ENCODE results near the gene ROBO1. TPM values are rescaled to one million over a fixed set of nuclear protein-coding genes. Genes with fewer than 3 reads are reported as not detected.
"Not testable (repeated sequence)": the region's sequence is repeated elsewhere in the genome, so short reads cannot be mapped to it uniquely, and the experiment has no call there.

The ROBO1 gene
- total RNA-seq, 1 donor from 2014 or later, result 10.8 TPM

DNA sequence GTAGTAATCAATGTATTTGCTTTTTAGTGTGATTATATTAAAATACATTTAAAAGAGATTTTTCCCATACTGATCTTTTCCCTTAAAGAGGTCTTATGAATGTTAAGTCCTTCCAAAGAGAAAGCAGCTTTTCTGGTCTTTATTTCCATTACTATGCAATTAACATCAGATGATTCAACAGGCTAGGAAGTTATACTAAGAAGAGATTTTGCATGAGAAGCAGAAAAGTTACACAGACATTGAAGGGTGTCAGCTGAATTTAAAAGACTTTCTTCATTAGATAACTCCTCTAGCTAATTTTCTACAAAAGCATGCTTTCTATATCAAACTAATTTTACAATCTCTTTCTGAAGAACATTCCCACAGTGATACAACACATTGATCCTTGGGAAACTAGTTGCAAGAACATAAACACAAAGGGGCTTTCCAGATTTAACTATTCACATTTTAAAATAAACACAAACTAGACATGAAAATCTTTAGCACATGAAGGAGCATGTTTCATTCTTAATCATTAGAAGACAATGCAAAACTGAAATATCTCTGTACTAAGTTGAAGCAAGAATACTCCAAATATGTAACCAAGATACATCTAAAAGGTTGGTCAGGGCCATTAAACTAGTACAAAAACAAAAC lies 965.8 kb downstream of the ROBO1 start:
- DNase-seq (ENCODE audit: missing footprints), result no peak
- intact Hi-C loops (cut with DNase I), result no loop called here
- ATAC-seq, result no peak

DNA sequence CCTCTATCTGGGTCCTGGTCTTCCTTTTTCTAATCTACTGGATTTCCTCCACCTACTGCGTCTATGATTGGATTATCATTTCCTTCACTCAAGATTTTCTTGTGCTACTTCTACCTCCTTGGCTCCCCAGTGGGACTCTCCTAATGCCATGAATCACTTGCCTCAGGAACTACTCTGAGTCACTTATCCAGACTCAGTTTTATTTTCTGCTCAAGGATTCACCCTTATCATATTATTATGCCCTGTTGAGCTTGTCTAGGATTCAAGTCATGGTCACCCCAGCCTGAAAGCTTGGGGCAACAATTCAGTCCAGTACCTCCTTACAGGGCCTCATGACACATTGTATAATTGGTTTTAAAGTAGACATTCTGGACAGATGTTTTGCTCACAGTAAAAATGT lies 968.1 kb downstream of the ROBO1 start:
- ATAC-seq, result no peak
- DNase-seq (ENCODE audit: missing footprints), result no peak
- intact Hi-C loops (cut with DNase I), result no loop called here

DNA sequence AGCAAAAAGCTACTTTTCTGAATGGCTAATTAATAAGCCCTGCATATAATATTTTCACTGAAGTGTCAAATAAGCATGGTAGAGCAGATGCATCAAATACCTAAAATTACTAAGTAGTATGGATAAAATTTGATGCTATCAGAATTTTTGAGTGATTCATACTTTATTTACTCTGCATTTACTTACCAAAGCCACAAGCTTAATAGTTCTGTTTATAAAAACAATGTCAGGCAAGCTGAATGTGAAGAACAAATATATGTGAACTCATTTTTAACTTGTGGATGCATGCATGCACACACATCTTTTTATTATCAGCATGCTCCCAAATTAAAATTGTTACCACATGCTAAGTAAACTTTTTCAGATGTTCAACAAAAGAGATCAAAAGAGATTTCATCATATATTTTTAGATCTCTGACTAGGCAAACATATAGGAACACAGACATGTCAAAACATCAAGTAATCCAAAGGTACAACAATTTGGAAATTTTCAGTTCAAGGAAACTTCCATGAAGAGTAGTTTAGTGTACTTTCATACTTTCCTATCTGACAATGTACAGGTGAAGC lies 969.4 kb downstream of the ROBO1 start:
- intact Hi-C loops (cut with DNase I), result no loop called here
- DNase-seq (ENCODE audit: missing footprints) (no peak), ATAC-seq (no peak)

DNA sequence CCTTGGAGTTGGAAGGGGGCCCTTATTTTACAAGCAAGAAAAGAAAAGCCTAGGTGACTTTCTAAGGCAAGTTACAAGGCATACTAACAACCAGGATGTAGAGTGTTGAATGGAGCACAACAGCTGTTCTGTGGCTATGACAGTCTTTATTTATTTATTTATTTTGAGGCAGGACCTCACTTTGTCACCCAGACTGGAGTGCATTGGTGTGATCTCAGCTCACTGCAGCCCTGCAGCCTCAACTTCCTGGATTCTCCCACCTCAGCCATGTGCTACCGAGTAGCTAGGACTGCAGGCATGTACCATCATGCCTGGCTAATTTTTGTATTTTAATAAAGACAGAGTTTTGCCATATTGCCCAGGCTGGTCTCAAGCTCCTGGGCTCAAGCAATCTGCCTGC lies 973.4 kb downstream of the ROBO1 start:
- no peak for ATAC-seq
- DNase-seq (ENCODE audit: missing footprints), result no peak
- intact Hi-C loops (cut with DNase I), result no loop called here

DNA sequence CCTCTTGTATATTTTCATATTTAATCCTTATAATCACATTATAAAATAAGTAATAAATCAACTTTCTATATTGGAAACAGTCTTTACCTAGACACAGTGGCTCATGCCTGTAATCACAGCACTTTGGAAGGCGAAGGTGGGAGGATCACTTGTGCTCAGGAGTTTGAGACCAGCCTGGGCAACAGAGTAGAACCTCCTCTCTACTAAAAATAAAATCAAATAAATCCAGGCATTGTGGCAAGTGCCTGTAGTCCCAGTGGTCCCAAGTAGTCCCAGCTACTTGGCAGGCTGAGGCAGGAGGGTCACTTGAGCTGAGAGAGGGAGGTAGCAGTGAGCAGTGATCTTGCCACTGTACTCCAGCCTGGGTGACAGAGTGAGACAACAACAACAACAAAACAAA lies 975.1 kb downstream of the ROBO1 start:
- intact Hi-C loops (cut with DNase I), result no loop called here
- DNase-seq (ENCODE audit: missing footprints) (no peak), ATAC-seq (no peak)

DNA sequence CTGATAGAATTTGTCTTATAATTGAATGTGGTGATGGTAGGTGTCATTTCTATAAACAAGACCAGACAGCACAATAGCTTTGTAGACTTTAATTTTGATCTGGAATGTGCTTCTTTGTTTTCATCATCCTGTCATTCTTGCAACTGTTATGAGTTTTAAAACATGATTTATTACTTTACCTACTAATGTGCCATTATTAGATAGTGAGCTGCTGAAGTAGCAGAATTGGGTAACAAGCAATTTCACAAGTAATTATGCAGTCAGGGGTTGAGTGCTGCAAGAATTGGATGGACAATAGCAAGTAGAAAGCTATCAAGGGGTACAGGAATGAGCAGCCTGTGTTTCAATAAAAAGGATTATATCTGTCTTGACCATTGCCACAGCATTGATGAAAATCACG lies 975.6 kb downstream of the ROBO1 start:
- ATAC-seq (no peak), DNase-seq (ENCODE audit: missing footprints) (no peak)
- intact Hi-C loops (cut with DNase I), result no loop called here

DNA sequence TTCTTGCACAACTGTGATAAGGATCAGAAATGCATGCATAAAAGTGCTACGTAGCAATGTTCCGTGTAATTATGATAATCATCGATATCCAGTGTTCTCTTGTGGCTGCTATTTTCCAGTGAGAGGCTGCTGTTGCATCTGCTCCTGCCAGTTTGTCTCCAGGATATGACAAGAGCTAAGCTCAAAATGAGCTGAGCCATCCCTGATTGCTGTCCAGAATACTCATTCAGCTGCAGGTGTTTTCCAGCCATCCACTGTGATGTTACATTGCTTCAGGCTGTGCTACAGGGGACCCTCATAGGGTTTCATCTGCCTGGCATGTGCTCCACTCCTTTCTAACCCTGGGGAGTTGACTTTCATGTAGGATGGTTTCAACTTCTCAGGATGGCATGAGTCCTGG lies 976.0 kb downstream of the ROBO1 start:
- DNase-seq (ENCODE audit: missing footprints), result no peak
- intact Hi-C loops (cut with DNase I), result no loop called here
- no peak for ATAC-seq

DNA sequence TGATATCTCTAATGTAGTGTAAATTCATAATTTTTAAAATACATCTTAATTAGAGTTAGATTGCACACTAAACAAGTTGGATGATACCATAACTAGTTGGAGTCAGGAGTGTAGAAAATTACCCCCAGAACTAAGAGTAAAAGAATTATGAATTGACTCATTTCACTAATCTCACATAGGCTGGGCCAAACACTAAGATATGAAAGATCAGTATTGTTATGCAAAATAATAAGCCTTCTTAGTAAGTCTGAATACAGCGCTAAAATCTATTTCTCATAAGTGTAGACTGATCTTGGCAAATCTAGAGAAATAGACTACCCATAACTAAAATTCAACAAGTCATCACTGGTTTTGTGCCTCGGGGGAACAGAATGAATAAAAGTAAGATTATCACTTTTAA lies 979.0 kb downstream of the ROBO1 start:
- intact Hi-C loops (cut with DNase I), result no loop called here
- DNase-seq (ENCODE audit: missing footprints) (no peak), ATAC-seq (no peak)

DNA sequence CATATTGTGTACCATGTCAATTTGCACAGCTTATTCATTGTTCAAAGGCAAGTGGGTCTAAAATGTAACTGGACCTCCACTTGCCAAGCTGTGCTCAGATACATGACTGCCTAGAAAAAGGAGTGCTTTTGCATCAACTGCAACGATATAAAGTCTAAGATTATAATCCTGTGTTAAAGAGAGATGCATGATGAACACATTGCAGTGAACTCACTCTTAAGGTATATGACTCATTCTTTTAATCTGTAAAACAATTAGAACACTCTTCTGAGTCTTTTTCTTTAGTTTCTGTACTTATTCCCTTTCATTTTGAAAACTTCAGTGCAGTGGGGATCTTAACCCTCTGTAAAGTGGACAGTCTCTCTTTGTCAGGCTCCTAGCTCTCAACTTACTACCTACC lies 982.8 kb downstream of the ROBO1 start:
- ATAC-seq, result no peak
- DNase-seq (ENCODE audit: missing footprints), result no peak
- intact Hi-C loops (cut with DNase I), result no loop called here

DNA sequence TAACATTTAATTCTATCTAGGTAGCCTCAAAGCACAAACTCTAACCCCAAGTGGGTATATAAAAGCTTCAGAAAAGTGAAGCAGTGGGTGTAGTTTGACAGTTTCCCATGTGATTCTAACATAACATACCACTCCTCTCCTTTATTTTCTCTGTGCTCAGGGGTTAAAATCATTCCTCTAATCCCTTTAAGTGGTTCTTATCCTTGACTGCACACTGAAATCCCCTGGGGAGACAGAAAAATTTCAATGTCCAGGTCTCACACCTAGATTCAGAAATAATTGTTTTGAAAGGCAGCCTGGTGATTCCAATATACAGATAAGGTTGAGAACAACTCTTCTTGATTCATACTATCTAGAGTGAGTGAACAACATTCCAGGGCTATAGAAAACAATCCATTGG lies 986.4 kb downstream of the ROBO1 start:
- DNase-seq (ENCODE audit: missing footprints) (no peak), ATAC-seq (no peak)
- intact Hi-C loops (cut with DNase I), result no loop called here

DNA sequence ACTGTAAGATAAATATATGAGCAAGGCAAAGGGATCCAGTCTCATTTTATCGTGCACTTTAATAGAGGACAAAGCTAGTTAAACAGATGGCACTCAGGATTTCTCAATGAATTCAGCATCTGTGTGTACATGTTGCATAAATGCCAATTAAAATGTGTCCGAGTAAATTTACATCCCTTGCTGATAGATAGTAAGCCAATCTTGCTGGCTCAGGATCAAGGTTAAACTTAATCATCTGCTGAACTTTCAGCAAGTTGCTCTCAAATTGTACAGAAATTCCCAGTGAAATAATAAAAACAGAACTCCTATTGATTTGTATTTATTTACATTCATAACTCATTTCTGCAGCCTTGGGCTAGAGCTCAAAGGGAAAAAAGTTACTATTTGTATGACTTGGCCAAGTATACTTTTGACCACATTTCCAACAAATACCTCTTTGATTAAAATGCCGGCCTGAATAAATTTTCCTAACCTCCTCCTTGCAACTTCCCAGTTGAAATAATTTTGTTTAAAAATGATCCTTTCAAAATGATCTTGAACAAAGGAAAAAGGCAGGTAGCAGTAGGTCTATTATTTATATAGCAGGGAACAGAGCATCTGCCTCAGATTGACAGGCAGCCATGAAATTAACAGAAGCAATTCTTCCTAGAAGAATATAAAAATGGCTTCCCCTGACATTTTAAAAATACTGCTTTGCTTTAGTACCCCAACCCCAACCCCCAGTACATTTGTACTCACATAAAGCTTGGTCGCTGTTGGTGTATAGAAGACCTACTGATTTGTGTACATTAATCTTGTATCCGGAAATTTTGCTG lies 1001.9 kb downstream of the ROBO1 start:
- DNase-seq (ENCODE audit: missing footprints) (no peak), ATAC-seq (no peak)
- intact Hi-C loops (cut with DNase I), result no loop called here

DNA sequence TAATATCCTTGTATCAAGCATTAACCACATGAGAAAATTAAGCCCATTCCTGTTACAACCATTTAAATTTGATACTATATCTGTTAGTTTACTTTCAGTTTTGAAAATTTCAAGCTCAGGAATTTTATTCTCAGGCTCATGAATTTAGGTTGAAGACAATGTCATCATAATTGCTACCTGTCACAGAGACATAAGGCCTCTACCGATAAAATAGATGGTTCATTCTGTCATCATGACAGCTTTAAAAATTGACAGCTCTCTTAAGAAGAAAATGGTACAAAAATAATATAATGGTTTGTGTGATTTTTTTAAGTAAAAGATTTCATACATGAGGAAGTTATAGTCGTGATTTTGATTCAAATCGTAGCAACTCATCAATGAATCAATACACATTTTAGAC lies 1003.2 kb downstream of the ROBO1 start:
- intact Hi-C loops (cut with DNase I), result no loop called here
- no peak for DNase-seq (ENCODE audit: missing footprints)

DNA sequence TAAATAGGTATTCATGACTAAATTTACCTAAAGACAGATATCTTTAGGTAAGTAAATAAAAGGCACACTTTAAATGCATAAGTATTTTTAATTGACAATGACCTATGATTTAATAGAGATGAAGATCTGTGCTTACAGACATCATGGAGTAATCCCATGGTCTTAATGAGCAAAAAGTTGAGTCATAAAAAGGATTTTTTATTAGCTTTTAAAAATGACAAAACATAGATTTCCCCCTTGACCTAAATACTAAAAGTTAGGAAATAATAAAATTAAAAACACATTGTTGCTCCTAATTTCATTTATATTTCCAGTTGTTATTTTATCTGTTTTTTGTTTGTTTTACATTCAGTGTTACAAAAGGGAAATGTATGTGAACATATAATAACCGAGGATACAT lies 1005.7 kb downstream of the ROBO1 start:
- DNase-seq (ENCODE audit: missing footprints), result no peak
- intact Hi-C loops (cut with DNase I), result no loop called here
- ATAC-seq, result no peak

More for the DNA sequence above, 1003.2 kb downstream of the ROBO1 start:
- no peak for ATAC-seq

DNA sequence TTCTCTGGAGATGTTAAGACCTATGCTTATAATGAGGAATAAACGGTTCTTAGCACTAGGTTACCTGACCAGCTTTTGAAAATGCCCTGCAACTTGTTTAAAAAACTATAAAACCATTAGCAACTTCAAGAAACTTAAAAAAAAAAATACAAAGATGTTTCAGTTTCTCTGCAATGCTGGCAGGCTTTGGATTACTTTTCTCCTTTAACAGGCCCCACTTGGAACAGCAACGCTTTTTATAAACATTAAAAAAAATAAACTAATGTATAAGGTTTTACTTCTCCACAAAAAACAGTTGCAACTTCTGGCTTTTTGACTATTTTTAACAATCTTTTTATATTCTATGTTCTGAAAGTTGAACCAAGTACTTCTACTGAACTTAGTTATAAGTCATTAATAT lies 1006.7 kb downstream of the ROBO1 start:
- DNase-seq (ENCODE audit: missing footprints) (no peak), ATAC-seq (no peak)
- intact Hi-C loops (cut with DNase I), result no loop called here

DNA sequence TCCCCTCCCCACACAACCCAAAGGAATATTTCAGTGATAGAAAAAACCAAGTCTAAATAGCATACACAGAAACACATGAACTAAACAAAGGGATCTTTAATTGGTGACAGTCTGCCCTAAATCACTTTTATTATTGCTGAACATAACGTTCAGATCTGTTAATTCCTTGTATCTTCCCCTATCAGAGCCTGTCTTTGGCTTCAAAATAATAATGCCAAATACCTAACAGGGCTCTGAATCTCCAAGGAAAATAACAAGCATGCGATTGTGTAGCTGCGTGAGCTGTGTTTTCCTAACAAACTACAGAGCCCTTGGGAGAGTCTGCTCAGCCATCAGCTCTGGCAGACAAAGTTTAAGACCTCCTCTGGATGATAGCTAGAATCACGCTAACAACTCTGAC lies 1010.1 kb downstream of the ROBO1 start:
- intact Hi-C loops (cut with DNase I), result no loop called here
- DNase-seq (ENCODE audit: missing footprints) (no peak), ATAC-seq (peak; percentile 79)

DNA sequence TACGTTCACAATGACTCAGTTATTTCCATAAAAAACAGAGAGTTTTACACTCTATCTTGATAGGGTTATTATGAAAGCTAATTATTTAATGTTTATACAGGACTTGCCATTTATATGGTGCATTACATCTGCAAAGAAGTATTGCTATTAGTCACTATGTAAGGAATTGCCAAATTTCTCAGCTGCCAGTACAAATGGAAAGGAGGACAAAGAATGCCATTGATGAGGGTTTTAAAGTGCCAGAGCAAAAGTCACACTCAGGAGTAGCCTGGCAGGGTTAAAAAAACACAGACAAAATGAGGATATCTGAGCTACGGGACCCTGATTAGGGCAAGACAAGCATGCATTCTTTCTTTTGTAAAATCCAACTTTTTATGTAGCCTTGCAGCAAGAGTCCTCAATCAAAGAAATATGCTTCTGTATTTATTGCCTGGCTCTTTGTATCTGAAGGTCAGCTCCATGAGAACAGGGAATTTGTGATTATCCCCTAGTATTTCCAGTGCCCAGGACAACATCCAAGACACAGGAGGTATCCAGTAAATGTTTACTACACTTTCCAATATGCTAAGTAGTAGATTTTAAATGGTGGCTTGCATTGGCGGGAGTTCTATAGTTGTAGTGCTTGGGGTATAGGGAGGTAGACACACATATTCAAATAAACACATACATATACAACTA lies 1013.6 kb downstream of the ROBO1 start:
- DNase-seq (ENCODE audit: missing footprints) (no peak), ATAC-seq (peak; percentile 50)
- intact Hi-C loops (cut with DNase I), result no loop called here

DNA sequence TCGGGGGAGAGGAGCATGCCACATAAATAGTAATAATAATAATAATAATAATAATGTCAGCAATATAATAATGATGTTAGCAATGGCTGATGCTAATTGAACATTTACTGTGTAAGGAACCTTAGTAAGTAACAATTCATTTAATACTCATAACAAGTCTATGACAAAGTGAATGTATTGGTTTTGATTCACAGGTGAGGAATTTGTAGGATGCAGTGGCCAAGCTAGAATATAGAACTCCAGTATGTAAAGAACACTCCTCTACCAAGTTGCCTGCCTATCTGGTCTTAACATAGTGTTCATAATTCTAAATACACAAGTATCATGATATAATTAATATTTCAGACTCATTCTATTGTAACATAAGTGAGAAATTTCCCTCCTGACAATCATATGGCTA lies 1016.5 kb downstream of the ROBO1 start:
- no peak for DNase-seq (ENCODE audit: missing footprints)
- ATAC-seq, result no peak
- intact Hi-C loops (cut with DNase I), result no loop called here

DNA sequence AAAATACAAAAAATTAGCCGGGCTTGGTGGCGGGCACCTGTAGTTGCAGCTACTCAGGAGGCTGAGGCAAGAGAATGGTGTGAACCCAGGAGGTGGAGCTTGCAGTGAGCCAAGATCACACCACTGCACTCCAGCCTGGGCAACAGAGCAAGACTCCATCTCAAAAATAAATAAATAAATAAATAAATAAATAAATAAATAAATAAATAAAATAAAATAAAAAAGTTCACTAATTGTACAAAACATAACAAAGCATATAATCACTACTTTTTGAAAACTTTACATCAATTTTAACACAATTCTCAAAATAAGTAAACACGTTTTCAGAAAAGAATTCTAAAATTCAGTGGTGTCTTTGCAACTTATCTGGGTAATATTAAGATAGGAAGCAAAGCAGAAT lies 1017.5 kb downstream of the ROBO1 start:
- ATAC-seq; DNase-seq (ENCODE audit: missing footprints); intact Hi-C loops (cut with DNase I): not testable (repeated sequence)

DNA sequence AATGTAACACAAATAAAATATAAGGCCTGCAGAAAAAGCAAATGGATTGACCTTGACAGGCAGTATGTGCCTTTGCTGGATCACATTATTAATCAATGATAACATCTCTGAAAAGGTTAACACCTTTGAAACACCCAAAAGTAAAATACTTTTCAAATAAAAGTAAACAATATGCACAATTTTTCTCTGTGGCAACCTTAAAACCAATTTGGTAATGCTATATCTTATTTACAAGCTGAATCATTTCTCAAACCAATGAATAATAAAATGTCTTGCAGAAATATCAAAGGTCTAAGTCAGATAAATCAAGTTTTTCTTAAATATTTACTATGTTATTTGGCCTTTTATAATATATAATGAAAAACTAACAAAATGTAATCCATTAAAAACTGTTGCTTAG lies 1018.7 kb downstream of the ROBO1 start:
- ATAC-seq (no peak), DNase-seq (ENCODE audit: missing footprints) (no peak)
- intact Hi-C loops (cut with DNase I), result no loop called here

DNA sequence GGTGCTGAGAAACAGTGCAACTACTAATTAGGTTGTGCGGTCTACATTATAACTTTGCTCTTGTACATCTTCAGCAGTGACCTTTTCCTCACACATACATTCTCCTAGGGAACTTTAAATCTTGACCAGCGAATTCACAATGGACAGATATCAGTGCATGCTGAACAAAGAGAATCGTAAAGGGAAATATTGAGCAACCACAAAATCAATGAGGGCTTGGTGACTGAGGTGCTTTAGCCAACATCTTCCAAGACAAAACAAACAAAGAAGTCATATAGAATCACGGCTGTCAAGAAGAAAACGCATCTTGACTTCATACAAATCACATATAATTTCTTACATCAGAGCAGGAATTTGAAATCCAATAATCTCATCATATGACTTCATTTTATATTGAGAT lies 1022.0 kb downstream of the ROBO1 start:
- DNase-seq (ENCODE audit: missing footprints), result no peak
- ATAC-seq, result no peak
- intact Hi-C loops (cut with DNase I), result no loop called here

Measured in Right ventricle myocardium inferior (tissue), 1 donor.